GM18499 (cell line): Measurements from ENCODE around the gene SUGP2.

Source experiments
- ATAC-seq: cut with Tn5 transposase; IDR thresholded peaks from one replicate; pipeline ENCODE4 v1.9.1; 2021; ENCODE audit warnings: moderate number of reproducible peaks; ENCODE audit not compliant: insufficient read depth, unreplicated experiment

The SUGP2 gene

GRCh38 chr19:19059837-19060611 is 26.7 kb upstream of the SUGP2 start:
- ATAC-seq: no peak

- ATAC-seq: no peak
Measured at GRCh38 chr19:19059018-19059836, 25.9 kb upstream of the SUGP2 start.

GRCh38 chr19:19057720-19058119 is 24.4 kb upstream of the SUGP2 start:
- ATAC-seq: no peak

- no peak for ATAC-seq
Measured at GRCh38 chr19:19057317-19057716, 24.0 kb upstream of the SUGP2 start.

GRCh38 chr19:19056636-19057275 is 23.4 kb upstream of the SUGP2 start:
- no peak for ATAC-seq

- no peak for ATAC-seq
Measured at GRCh38 chr19:19055701-19056100, 22.4 kb upstream of the SUGP2 start.

- no peak for ATAC-seq
Measured at GRCh38 chr19:19054939-19055440, 21.7 kb upstream of the SUGP2 start.

- ATAC-seq: no peak
Measured at GRCh38 chr19:19054315-19054938, 21.1 kb upstream of the SUGP2 start.

GRCh38 chr19:19053508-19054314 is 20.4 kb upstream of the SUGP2 start:
- ATAC-seq: no peak

- ATAC-seq: no peak
Measured at GRCh38 chr19:19052921-19053320, 19.6 kb upstream of the SUGP2 start.

- no peak for ATAC-seq
Measured at GRCh38 chr19:19051478-19052213, 18.3 kb upstream of the SUGP2 start.

- no peak for ATAC-seq
Measured at GRCh38 chr19:19050731-19051130, 17.4 kb upstream of the SUGP2 start.

GRCh38 chr19:19050104-19050503 is 16.8 kb upstream of the SUGP2 start:
- ATAC-seq: no peak

- ATAC-seq: no peak
Measured at GRCh38 chr19:19049406-19049805, 16.1 kb upstream of the SUGP2 start.

- ATAC-seq: no peak
Measured at GRCh38 chr19:19043881-19044280, 10.6 kb upstream of the SUGP2 start.

- no peak for ATAC-seq
Measured at GRCh38 chr19:19043481-19043880, 10.2 kb upstream of the SUGP2 start.

GRCh38 chr19:19042732-19043280 is 9.5 kb upstream of the SUGP2 start:
- no peak for ATAC-seq

GRCh38 chr19:19040417-19040816 is 7.1 kb upstream of the SUGP2 start:
- no peak for ATAC-seq

- no peak for ATAC-seq
Measured at GRCh38 chr19:19039901-19040300, 6.6 kb upstream of the SUGP2 start.
